ENCODE results near the gene PPP4R1.

PPP4R1 gene
- 61.4 to 65.4 (median 64.0) reads per million in 3 donors for total RNA-seq

- Histone ChIP-seq H3K9me3 (ENCODE audit: control insufficient read depth, low read length) (no peaks in the 10 kb centered on the region), H3K36me3 (ENCODE audit: control insufficient read depth, insufficient read depth, low read length) (no peaks in the 10 kb centered on the region), H3K4me1 (ENCODE audit: control insufficient read depth, insufficient read depth, low read length, poor library complexity, severe bottlenecking) (peaks cover 6% of the 10 kb centered on the region), H3K27me3 (replicated peaks; ENCODE audit: control insufficient read depth, insufficient read depth, low read length, poor library complexity, severe bottlenecking) (no peaks in the 10 kb centered on the region), H3K27ac (ENCODE audit: insufficient read depth, low read length, poor library complexity, severe bottlenecking) (peak within 1 kb of the TSS; percentile 69), H3K4me3 (ENCODE audit: insufficient read depth, low read depth, low read length, poor library complexity, severe bottlenecking) (peak within 1 kb of the TSS; percentile 69)
- DNase-seq = peak; percentile 40 to 55 (median 55)
These were observed at the start of gene PPP4R1 for GRCh38 chr18:9614401-9615279. PPP4R1 (minus strand) TSS chr18:9614559; CDS start chr18:9614484, 75 bp downstream.

DNA sequence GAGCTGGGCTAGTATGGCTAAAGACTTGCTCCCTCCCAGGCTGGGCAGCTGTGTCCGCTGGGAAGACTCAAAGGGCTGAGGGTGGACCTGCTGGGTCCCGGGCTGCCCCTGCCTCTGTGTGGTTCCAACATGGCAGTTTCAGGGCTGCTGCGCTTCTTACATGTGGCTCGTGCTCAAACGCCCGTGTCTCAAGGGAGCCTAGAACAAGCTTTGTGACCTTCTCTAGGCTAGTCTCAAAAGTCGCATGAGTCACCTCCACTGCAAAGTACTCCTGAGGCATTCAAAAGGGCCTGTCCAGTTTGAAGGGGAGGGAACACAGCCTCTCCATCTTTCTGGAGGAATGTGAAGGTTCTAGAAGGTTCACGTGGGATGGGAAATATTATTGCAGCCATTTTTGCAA is 49.0 kb upstream of the PPP4R1 start:
- DNase-seq = no peak

DNA sequence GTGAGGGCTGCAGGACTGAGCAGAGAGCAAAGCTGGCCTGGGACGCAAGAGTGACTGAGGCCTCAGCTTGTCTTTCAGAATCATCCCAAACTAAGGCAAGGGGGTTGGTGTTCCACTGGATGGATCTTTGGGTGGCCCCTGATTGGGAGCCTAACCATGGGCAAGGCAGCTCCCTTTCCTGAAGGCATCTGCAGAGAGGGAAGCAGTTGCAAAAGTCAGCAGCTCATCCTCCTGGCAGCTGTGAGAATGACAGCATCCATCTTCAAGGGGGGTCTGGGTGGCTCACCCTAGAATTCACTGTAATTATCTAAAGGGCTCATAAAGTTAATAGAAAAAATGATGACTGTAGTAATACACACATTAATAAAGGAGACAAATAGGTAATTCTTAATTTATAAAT is 47.2 kb upstream of the PPP4R1 start:
- Histone ChIP-seq H3K4me3 (ENCODE audit: insufficient read depth, low read depth, low read length, poor library complexity, severe bottlenecking) (no peak overlapping the region), H3K27me3 (replicated peaks; ENCODE audit: control insufficient read depth, insufficient read depth, low read length, poor library complexity, severe bottlenecking) (no peaks in the 10 kb centered on the region), H3K27ac (ENCODE audit: insufficient read depth, low read length, poor library complexity, severe bottlenecking) (no peak overlapping the region), H3K36me3 (ENCODE audit: control insufficient read depth, insufficient read depth, low read length) (no peaks in the 10 kb centered on the region), H3K4me1 (ENCODE audit: control insufficient read depth, insufficient read depth, low read length, poor library complexity, severe bottlenecking) (no peaks in the 10 kb centered on the region), H3K9me3 (ENCODE audit: control insufficient read depth, low read length) (no peaks in the 10 kb centered on the region)
- DNase-seq = no peak

More for the DNA sequence above, 49.0 kb upstream of the PPP4R1 start:
- no peaks in the 10 kb centered on the region for H3K27me3 ChIP-seq (replicated peaks; ENCODE audit: control insufficient read depth, insufficient read depth, low read length, poor library complexity, severe bottlenecking)
- H3K4me3 ChIP-seq (ENCODE audit: insufficient read depth, low read depth, low read length, poor library complexity, severe bottlenecking) = no peak overlapping the region
- H3K36me3 ChIP-seq (ENCODE audit: control insufficient read depth, insufficient read depth, low read length) = no peaks in the 10 kb centered on the region
- no peaks in the 10 kb centered on the region for H3K4me1 ChIP-seq (ENCODE audit: control insufficient read depth, insufficient read depth, low read length, poor library complexity, severe bottlenecking)
- H3K27ac ChIP-seq (ENCODE audit: insufficient read depth, low read length, poor library complexity, severe bottlenecking) = no peak overlapping the region
- no peaks in the 10 kb centered on the region for H3K9me3 ChIP-seq (ENCODE audit: control insufficient read depth, low read length)

GRCh38 chr18:9659499-9660375 is 45.4 kb upstream of the PPP4R1 start:
- no peak overlapping the region for H3K27ac ChIP-seq (ENCODE audit: insufficient read depth, low read length, poor library complexity, severe bottlenecking)
- no peaks in the 10 kb centered on the region for H3K36me3 ChIP-seq (ENCODE audit: control insufficient read depth, insufficient read depth, low read length)
- H3K27me3 ChIP-seq (replicated peaks; ENCODE audit: control insufficient read depth, insufficient read depth, low read length, poor library complexity, severe bottlenecking) = no peaks in the 10 kb centered on the region
- no peaks in the 10 kb centered on the region for H3K4me1 ChIP-seq (ENCODE audit: control insufficient read depth, insufficient read depth, low read length, poor library complexity, severe bottlenecking)
- DNase-seq = no peak
- H3K4me3 ChIP-seq (ENCODE audit: insufficient read depth, low read depth, low read length, poor library complexity, severe bottlenecking) = no peak overlapping the region
- no peaks in the 10 kb centered on the region for H3K9me3 ChIP-seq (ENCODE audit: control insufficient read depth, low read length)

DNA sequence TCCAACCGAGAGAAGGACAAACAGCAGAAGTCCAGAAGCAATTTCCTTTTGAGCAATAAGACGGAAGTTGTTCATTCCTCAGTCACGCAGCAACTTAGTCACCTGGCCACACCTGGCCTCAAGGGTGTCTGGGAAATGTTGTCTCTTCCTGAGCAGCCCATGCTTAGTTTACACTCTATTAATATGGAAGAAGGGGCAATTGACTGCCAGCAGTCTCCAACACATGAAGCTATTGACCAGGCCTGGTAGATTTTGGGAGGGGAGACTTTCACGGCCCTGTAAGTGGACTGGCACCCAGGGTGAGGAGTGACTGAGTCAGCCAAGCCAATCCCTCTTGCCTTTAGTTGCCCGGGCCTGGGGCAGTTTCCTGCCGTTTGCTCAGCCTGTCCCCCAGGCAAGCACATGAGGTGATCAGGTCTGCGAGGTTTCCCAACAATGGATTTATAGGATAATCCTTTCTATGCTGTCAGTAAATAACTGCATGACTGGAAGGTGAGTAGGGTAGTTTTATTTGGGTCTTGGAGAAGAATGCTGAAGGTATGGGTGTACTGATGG is 43.8 kb upstream of the PPP4R1 start:
- Histone ChIP-seq H3K4me3 (ENCODE audit: insufficient read depth, low read depth, low read length, poor library complexity, severe bottlenecking) (no peak overlapping the region), H3K4me1 (ENCODE audit: control insufficient read depth, insufficient read depth, low read length, poor library complexity, severe bottlenecking) (no peaks in the 10 kb centered on the region), H3K9me3 (ENCODE audit: control insufficient read depth, low read length) (no peaks in the 10 kb centered on the region), H3K27me3 (replicated peaks; ENCODE audit: control insufficient read depth, insufficient read depth, low read length, poor library complexity, severe bottlenecking) (no peaks in the 10 kb centered on the region), H3K36me3 (ENCODE audit: control insufficient read depth, insufficient read depth, low read length) (no peaks in the 10 kb centered on the region), H3K27ac (ENCODE audit: insufficient read depth, low read length, poor library complexity, severe bottlenecking) (no peak overlapping the region)
- no peak for DNase-seq

- Histone ChIP-seq H3K4me3 (ENCODE audit: insufficient read depth, low read depth, low read length, poor library complexity, severe bottlenecking) (no peak overlapping the region), H3K27ac (ENCODE audit: insufficient read depth, low read length, poor library complexity, severe bottlenecking) (no peak overlapping the region), H3K36me3 (ENCODE audit: control insufficient read depth, insufficient read depth, low read length) (no peaks in the 10 kb centered on the region), H3K9me3 (ENCODE audit: control insufficient read depth, low read length) (no peaks in the 10 kb centered on the region), H3K27me3 (replicated peaks; ENCODE audit: control insufficient read depth, insufficient read depth, low read length, poor library complexity, severe bottlenecking) (no peaks in the 10 kb centered on the region), H3K4me1 (ENCODE audit: control insufficient read depth, insufficient read depth, low read length, poor library complexity, severe bottlenecking) (no peaks in the 10 kb centered on the region)
- DNase-seq = no peak
These were observed 40.9 kb upstream of the PPP4R1 start for GRCh38 chr18:9655232-9655767.

- Histone ChIP-seq H3K36me3 (ENCODE audit: control insufficient read depth, insufficient read depth, low read length) (no peaks in the 10 kb centered on the region), H3K4me3 (ENCODE audit: insufficient read depth, low read depth, low read length, poor library complexity, severe bottlenecking) (no peak overlapping the region), H3K9me3 (ENCODE audit: control insufficient read depth, low read length) (no peaks in the 10 kb centered on the region), H3K27me3 (replicated peaks; ENCODE audit: control insufficient read depth, insufficient read depth, low read length, poor library complexity, severe bottlenecking) (no peaks in the 10 kb centered on the region), H3K27ac (ENCODE audit: insufficient read depth, low read length, poor library complexity, severe bottlenecking) (no peak overlapping the region), H3K4me1 (ENCODE audit: control insufficient read depth, insufficient read depth, low read length, poor library complexity, severe bottlenecking) (no peaks in the 10 kb centered on the region)
- DNase-seq = no peak
These were observed 39.0 kb upstream of the PPP4R1 start for GRCh38 chr18:9653390-9653789.

- Histone ChIP-seq H3K36me3 (ENCODE audit: control insufficient read depth, insufficient read depth, low read length) (no peaks in the 10 kb centered on the region), H3K4me1 (ENCODE audit: control insufficient read depth, insufficient read depth, low read length, poor library complexity, severe bottlenecking) (no peaks in the 10 kb centered on the region), H3K4me3 (ENCODE audit: insufficient read depth, low read depth, low read length, poor library complexity, severe bottlenecking) (no peak overlapping the region), H3K27ac (ENCODE audit: insufficient read depth, low read length, poor library complexity, severe bottlenecking) (no peak overlapping the region), H3K27me3 (replicated peaks; ENCODE audit: control insufficient read depth, insufficient read depth, low read length, poor library complexity, severe bottlenecking) (no peaks in the 10 kb centered on the region), H3K9me3 (ENCODE audit: control insufficient read depth, low read length) (no peaks in the 10 kb centered on the region)
- no peak for DNase-seq
These were observed 34.8 kb upstream of the PPP4R1 start for GRCh38 chr18:9649164-9649540.

DNA sequence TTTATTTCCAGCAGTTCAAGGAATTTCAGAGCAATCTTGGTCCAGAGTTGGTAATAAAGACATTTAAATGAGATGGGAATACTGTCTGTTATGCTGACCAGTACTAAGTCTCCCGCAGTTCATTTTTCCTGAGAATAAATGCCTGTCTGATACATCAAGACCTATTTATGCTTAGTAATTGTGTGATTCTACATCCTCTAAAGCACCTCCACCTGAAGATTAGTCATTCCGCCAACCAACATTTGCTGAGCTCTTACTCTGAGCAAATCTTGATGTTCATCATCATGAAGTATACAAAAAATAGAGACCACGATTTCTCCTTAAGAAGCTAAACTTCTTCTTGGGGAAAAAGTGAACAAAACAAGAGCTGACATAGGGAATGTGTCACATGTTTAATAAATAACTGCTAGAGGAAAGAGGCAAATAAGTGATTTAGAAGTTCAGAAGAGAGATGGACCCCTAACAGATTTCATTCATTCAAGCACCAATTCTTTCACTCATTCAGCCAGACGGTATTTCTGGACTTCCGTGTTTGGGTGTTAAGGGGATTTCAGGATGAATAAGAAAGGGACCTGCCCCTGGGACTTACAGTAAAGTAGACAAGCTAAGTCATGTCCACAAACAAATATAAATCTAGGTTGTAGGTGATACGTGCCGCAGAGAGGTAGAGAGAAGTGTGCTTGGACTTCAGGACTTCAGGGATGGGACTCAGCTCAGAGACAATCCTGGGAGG is 34.2 kb upstream of the PPP4R1 start:
- Histone ChIP-seq H3K4me1 (ENCODE audit: control insufficient read depth, insufficient read depth, low read length, poor library complexity, severe bottlenecking) (no peaks in the 10 kb centered on the region), H3K36me3 (ENCODE audit: control insufficient read depth, insufficient read depth, low read length) (no peaks in the 10 kb centered on the region), H3K27me3 (replicated peaks; ENCODE audit: control insufficient read depth, insufficient read depth, low read length, poor library complexity, severe bottlenecking) (no peaks in the 10 kb centered on the region), H3K4me3 (ENCODE audit: insufficient read depth, low read depth, low read length, poor library complexity, severe bottlenecking) (no peak overlapping the region), H3K9me3 (ENCODE audit: control insufficient read depth, low read length) (no peaks in the 10 kb centered on the region), H3K27ac (ENCODE audit: insufficient read depth, low read length, poor library complexity, severe bottlenecking) (no peak overlapping the region)
- DNase-seq = no peak
